ENCODE data around the gene ARRDC1. TPM values are rescaled to one million over a fixed set of nuclear protein-coding genes. Genes with fewer than 3 reads are reported as not detected.
"Not testable (repeated sequence)": the region's sequence is repeated elsewhere in the genome, so short reads cannot be mapped to it uniquely, and the experiment has no call there.

The ARRDC1 gene
- total RNA-seq, 1 donor from 2014 or later: 69.1 TPM

- Histone ChIP-seq H3K4me3 (peak overlapping the region; percentile 63), H3K9me3 (no peaks in the 10 kb centered on the region), H3K36me3 (peaks cover 25% of the 10 kb centered on the region), H3K27me3 (no peaks in the 10 kb centered on the region), H3K27ac (no peak overlapping the region), H3K4me1 (peaks cover 16% of the 10 kb centered on the region)
- intact Hi-C loops (cut with DNase I): no loop called here
- TF ChIP-seq CTCF (IDR thresholded peaks at IDR 0.05): no peak
- DNase-seq (no peak), ATAC-seq (no peak)
Measured at GRCh38 chr9:137589441-137590122, 15.9 kb upstream of the ARRDC1 start.

- H3K27ac ChIP-seq: no peak overlapping the region
- DNase-seq: no peak
- no peak for ATAC-seq
Measured at GRCh38 chr9:137590123-137590468, 15.4 kb upstream of the ARRDC1 start.

GRCh38 chr9:137590469-137591383 is 14.8 kb upstream of the ARRDC1 start, which contains the start of gene ZMYND19:
TSS of gene ZMYND19 (minus strand) at chr9:137590512. CDS start at chr9:137590263, 249 bp downstream.
- H3K27ac ChIP-seq: peak within 1 kb of the TSS; percentile 58

More at GRCh38 chr9:137590123-137590468, 15.4 kb upstream of the ARRDC1 start:
- Histone ChIP-seq H3K9me3 (no peaks in the 10 kb centered on the region), H3K4me3 (peak overlapping the region; percentile 63), H3K36me3 (peaks cover 23% of the 10 kb centered on the region), H3K27me3 (no peaks in the 10 kb centered on the region), H3K4me1 (peaks cover 16% of the 10 kb centered on the region)
- intact Hi-C loops (cut with DNase I): no loop called here
- TF ChIP-seq CTCF (IDR thresholded peaks at IDR 0.05): no peak

GRCh38 chr9:137592767-137593166 is 12.7 kb upstream of the ARRDC1 start:
- H3K4me1 ChIP-seq: peaks cover 16% of the 10 kb centered on the region
- peaks cover 6% of the 10 kb centered on the region for H3K36me3 ChIP-seq
- no peak overlapping the region for H3K4me3 ChIP-seq
- no peak overlapping the region for H3K27ac ChIP-seq
- H3K27me3 ChIP-seq: no peaks in the 10 kb centered on the region
- TF ChIP-seq CTCF (IDR thresholded peaks at IDR 0.05): no peak
- ATAC-seq (peak; percentile 54), DNase-seq (peak; percentile 79)
- no peaks in the 10 kb centered on the region for H3K9me3 ChIP-seq
- intact Hi-C loops (cut with DNase I): no loop called here

More at GRCh38 chr9:137590469-137591383, 14.8 kb upstream of the ARRDC1 start, which contains the start of gene ZMYND19:
- peaks cover 16% of the 10 kb centered on the region for H3K4me1 ChIP-seq
- ATAC-seq: peak; percentile 97
- no peaks in the 10 kb centered on the region for H3K27me3 ChIP-seq
- H3K4me3 ChIP-seq: peak within 1 kb of the TSS; percentile 66
- intact Hi-C loops (cut with DNase I): no loop called here
- no peak for TF ChIP-seq CTCF (IDR thresholded peaks at IDR 0.05)
- H3K36me3 ChIP-seq: peaks cover 21% of the 10 kb centered on the region
- DNase-seq: peak; percentile 94
- no peaks in the 10 kb centered on the region for H3K9me3 ChIP-seq

- no peak overlapping the region for H3K27ac ChIP-seq
- peak; percentile 33 for ATAC-seq
- DNase-seq: peak; percentile 88
- intact Hi-C loops (cut with DNase I): no loop called here
- H3K36me3 ChIP-seq: peaks cover 2% of the 10 kb centered on the region
- no peaks in the 10 kb centered on the region for H3K27me3 ChIP-seq
- H3K4me3 ChIP-seq: no peak overlapping the region
- no peaks in the 10 kb centered on the region for H3K9me3 ChIP-seq
- no peak for TF ChIP-seq CTCF (IDR thresholded peaks at IDR 0.05)
- H3K4me1 ChIP-seq: peaks cover 16% of the 10 kb centered on the region
Measured at GRCh38 chr9:137593176-137593575, 12.3 kb upstream of the ARRDC1 start.

GRCh38 chr9:137596577-137596976 is 8.9 kb upstream of the ARRDC1 start:
- H3K36me3 ChIP-seq; H3K9me3 ChIP-seq; H3K27ac ChIP-seq; H3K4me3 ChIP-seq; H3K4me1 ChIP-seq; H3K27me3 ChIP-seq; ATAC-seq; intact Hi-C loops (cut with DNase I); DNase-seq: not testable (repeated sequence)

Data from upper lobe of right lung (tissue), 1 donor.